Spleen (tissue), 11 donors: ENCODE results near the gene EEF1E1. TPM values are rescaled to one million over a fixed set of nuclear protein-coding genes. Genes with fewer than 3 reads are reported as not detected.

ENCODE experiments used
- DNase-seq: peaks from one replicate; pipeline ENCODE4 v3.0.0-alpha.2; 2020
- H3K27ac ChIP-seq, 8 donors: fragments of 200-600 bp; sonication (generic) in 7 of 8; 1 replicate in 4 of 8; 2 replicates in 4 of 8; pipeline versions ENCODE4 v1.5.0 to v1.8.0; 2016 to 2021; ENCODE audit warnings: inconsistent platforms in 4 of 8, mild to moderate bottlenecking in 4 of 8, moderate library complexity in 1 of 8
- H3K27me3 ChIP-seq, 7 donors: fragments of 200-600 bp; sonication (generic) in 6 of 7; replicated peaks in 1 of 7; 1 replicate in 4 of 7; 2 replicates in 3 of 7; pipeline versions ENCODE4 v1.5.0 to v1.8.0; 2016 to 2021; ENCODE audit warnings: inconsistent platforms in 3 of 7, mild to moderate bottlenecking in 1 of 7
- H3K36me3 ChIP-seq, 6 donors: fragments of 200-600 bp; sonication (generic) in 5 of 6; 1 replicate in 4 of 6; 2 replicates in 2 of 6; pipeline versions ENCODE4 v1.5.0 to v1.8.0; 2016 to 2021; ENCODE audit warnings: inconsistent platforms in 2 of 6
- H3K4me1 ChIP-seq, 6 donors: fragments of 200-600 bp; sonication (generic) in 5 of 6; 1 replicate in 3 of 6; 2 replicates in 3 of 6; pipeline versions ENCODE4 v1.5.0 to v1.8.0; 2016 to 2021; ENCODE audit warnings: inconsistent platforms in 3 of 6
- H3K4me3 ChIP-seq, 8 donors: fragments of 200-600 bp; sonication (generic) in 7 of 8; 1 replicate in 4 of 8; 2 replicates in 4 of 8; pipeline versions ENCODE4 v1.5.0 to v1.8.0; 2016 to 2021; ENCODE audit warnings: inconsistent platforms in 4 of 8, mild to moderate bottlenecking in 4 of 8, moderate library complexity in 2 of 8
- H3K9me3 ChIP-seq, 8 donors: fragments of 200-600 bp; sonication (generic) in 7 of 8; 1 replicate in 4 of 8; 2 replicates in 4 of 8; pipeline versions ENCODE4 v1.5.0 to v1.8.0; 2016 to 2021; ENCODE audit warnings: inconsistent platforms in 4 of 8
- CTCF ChIP-seq, 11 experiments: fragments of 200-600 bp in 7 of 11; fragments of 450-650 bp in 4 of 11; sonication (generic) in 4 of 11; IDR thresholded peaks in 8 of 11; conservative IDR thresholded peaks in 3 of 11; 1 replicate in 7 of 11; 2 replicates in 4 of 11; pipeline versions ENCODE4 v1.4.0 to v1.8.0; 2016 to 2021; ENCODE audit warnings: antibody characterized with exemption in 11 of 11, inconsistent platforms in 4 of 11, mild to moderate bottlenecking in 1 of 11
- POLR2A ChIP-seq, 3 donors: fragments of 450-650 bp; IDR thresholded peaks; one replicate each; pipeline ENCODE4 v1.5.1; 2017; ENCODE audit warnings: antibody characterized with exemption in 3 of 3, mild to moderate bottlenecking in 1 of 3
- POLR2AphosphoS5 ChIP-seq, 3 donors: sonication (generic); formaldehyde crosslinking; IDR thresholded peaks; one replicate each; pipeline ENCODE4 v1.5.1; 2017; ENCODE audit warnings: antibody characterized with exemption in 3 of 3
- WGBS, 5 donors: extraction: QIAGEN DNeasy Blood & Tissue Kit in 3 of 5; methylation state at CpG; one replicate each; pipeline versions ENCODE4 v1.1.5 to v1.1.7; 2013 to 2018; 5-methylcytosine and 5-hydroxymethylcytosine counted together
- intact Hi-C: fragments of 100-400 bp; cut with DNase I; formaldehyde crosslinking; loops from one replicate; pipeline ENCODE4 v1.15.0; 2023; ENCODE audit warnings: low total_unique reads
- polyA plus RNA-seq, 3 donors: library from polyadenylated mRNA; stranded (reverse); fragments of 200-250 nt; gene quantifications; one replicate each; pipeline ENCODE4 v1.2.1, GENCODE V29; 2013
- total RNA-seq, 7 donors: library from RNA; depleted of rRNA in 3 of 7; stranded (reverse); fragments of >200 nt in 3 of 7; fragmentation: NEBNext Ultra II Directional in 4 of 7; extraction: Animal tissue kit (Norgen Biotek cat#: 25700) in 4 of 7; gene quantifications; one replicate each; pipeline versions ENCODE4 v1.1.0 to v1.2.1, GENCODE V29; 2016 to 2021
- donor health status: healthy with polysubstance abuse.
- donor health status: DM: no; HTN: no; CAD: no; lungs with moderate emphysema.
- donor health status: DM: no; HTN: no; CAD: no.
- donor health status: Bipolar disorder and iron deficiency.
- donor health status: healthy.
- donor health status: DM: no; HTN: no; CAD: no.
- donor health status: DM: yes; HTN: yes; CAD: no.

Gene EEF1E1
- total and polyA plus RNA-seq, 10 donors = 12.2 to 35.9 (median 17.2) TPM

GRCh38 chr6:8080362-8081151 is 21.8 kb downstream of the EEF1E1 start:
- Histone ChIP-seq H3K36me3 (peaks cover 0 to 58% (median 0%) of the 10 kb centered on the region in 6 donors), H3K9me3 (no peaks in the 10 kb centered on the region), H3K4me3 (no peak overlapping the region), H3K4me1 (peaks cover 0 to 44% (median 3%) of the 10 kb centered on the region in 6 donors), H3K27me3 (no peaks in the 10 kb centered on the region), H3K27ac (peak overlapping the region in 6 of 8 donors; percentile 24 to 70 (median 57))
- intact Hi-C loops = no loop called here
- no peak for DNase-seq
- WGBS, 5 donors = 66 to 90% (median 68%) methylated on average over 4 of the region's 4 CpGs
- TF ChIP-seq POLR2AphosphoS5 (IDR thresholded peaks at IDR 0.05) = no peak
- no peak for TF ChIP-seq POLR2A (IDR thresholded peaks at IDR 0.05)
- no peak for TF ChIP-seq CTCF (IDR thresholded peaks at IDR 0.05 in 8 of 11, conservative IDR thresholded peaks at IDR 0.05 in 3 of 11)

GRCh38 chr6:8079126-8079525 is 23.2 kb downstream of the EEF1E1 start:
- no peak overlapping the region for H3K27ac ChIP-seq
- DNase-seq = no peak
- peaks cover 0 to 48% (median 0%) of the 10 kb centered on the region in 6 donors for H3K36me3 ChIP-seq
- no peak overlapping the region for H3K4me3 ChIP-seq
- intact Hi-C loops = no loop called here
- no peaks in the 10 kb centered on the region for H3K27me3 ChIP-seq
- TF ChIP-seq POLR2AphosphoS5 (IDR thresholded peaks at IDR 0.05) (no peak), CTCF (IDR thresholded peaks at IDR 0.05 in 8 of 11, conservative IDR thresholded peaks at IDR 0.05 in 3 of 11) (no peak), POLR2A (IDR thresholded peaks at IDR 0.05) (no peak)
- H3K9me3 ChIP-seq = no peaks in the 10 kb centered on the region
- WGBS, 5 donors = 94 to 96% (median 95%) methylated on average over 2 of the region's 2 CpGs
- H3K4me1 ChIP-seq = peaks cover 0 to 42% (median 3%) of the 10 kb centered on the region in 6 donors

DNA sequence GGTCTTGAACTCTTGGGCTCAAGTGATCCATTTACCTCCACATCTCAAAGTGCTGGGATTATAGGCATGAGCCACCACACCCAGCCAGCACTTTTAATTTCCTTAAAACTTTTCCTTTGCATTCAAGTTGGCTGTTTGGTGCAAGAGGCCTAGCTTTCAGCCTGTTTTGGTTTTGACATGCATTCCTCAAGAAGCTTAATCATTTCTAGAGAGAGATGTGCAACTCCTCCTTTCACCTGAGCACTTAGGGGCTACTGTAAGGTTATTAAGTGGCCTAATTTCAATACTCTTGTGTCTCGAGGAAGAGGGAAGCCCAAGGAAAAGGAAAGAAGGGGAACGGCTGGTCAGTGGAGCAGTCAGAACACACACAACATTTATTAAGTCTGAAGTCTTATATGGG is 24.4 kb downstream of the EEF1E1 start:
- H3K9me3 ChIP-seq = no peaks in the 10 kb centered on the region
- 49 to 86% (median 72%) methylated on average over 2 of the region's 2 CpGs for WGBS, 5 donors
- no peak for DNase-seq

More for the DNA sequence above, 24.4 kb downstream of the EEF1E1 start:
- peaks cover 0 to 35% (median 3%) of the 10 kb centered on the region in 6 donors for H3K4me1 ChIP-seq
- no peak overlapping the region for H3K4me3 ChIP-seq
- no peaks in the 10 kb centered on the region for H3K27me3 ChIP-seq
- no peak for TF ChIP-seq POLR2AphosphoS5 (IDR thresholded peaks at IDR 0.05)
- TF ChIP-seq POLR2A (IDR thresholded peaks at IDR 0.05) = no peak
- no peak for TF ChIP-seq CTCF (IDR thresholded peaks at IDR 0.05 in 8 of 11, conservative IDR thresholded peaks at IDR 0.05 in 3 of 11)
- intact Hi-C loops = no loop called here
- no peak overlapping the region for H3K27ac ChIP-seq
- H3K36me3 ChIP-seq = peaks cover 0 to 36% (median 0%) of the 10 kb centered on the region in 6 donors
